SU-DHL-6 (cell line): ENCODE data around the gene NUDT8.

ENCODE experiments used
- H2AFZ ChIP-seq: fragments of 200-600 bp; sonication (generic); 2 replicates; pipeline ENCODE4 v1.6.1; 2014; ENCODE audit warnings: low read depth, mild to moderate bottlenecking, moderate library complexity, mixed read lengths, antibody characterized with exemption, low read length; ENCODE audit not compliant: severe bottlenecking
- H3F3A ChIP-seq: fragments of 200-600 bp; shearing (Covaris generic); 2 replicates; pipeline ENCODE4 v1.6.0; 2016; ENCODE audit warnings: antibody characterized with exemption, mild to moderate bottlenecking; ENCODE audit not compliant: insufficient read depth
- H3K27ac ChIP-seq: fragments of 200-600 bp; sonication (generic); 2 replicates; pipeline ENCODE4 v1.5.1; 2016; ENCODE audit warnings: low read depth, mild to moderate bottlenecking, low read length, moderate library complexity, mixed read lengths
- H3K27me3 ChIP-seq: fragments of 200-600 bp; sonication (generic), shearing (Covaris generic); 2 replicates; pipeline ENCODE4 v1.6.0; 2014; ENCODE audit warnings: mild to moderate bottlenecking, low read length
- H3K36me3 ChIP-seq: fragments of 200-600 bp; sonication (generic); 2 replicates; pipeline ENCODE4 v1.6.1; 2014; ENCODE audit warnings: mild to moderate bottlenecking, low read length, mixed read lengths
- H3K4me2 ChIP-seq: fragments of 300-600, 200-600 bp; shearing (Covaris generic), sonication (generic); 2 replicates; pipeline ENCODE4 v1.6.0; 2014; ENCODE audit warnings: low read length, low read depth, mild to moderate bottlenecking; ENCODE audit not compliant: poor library complexity, severe bottlenecking
- H3K4me3 ChIP-seq: fragments of 200-600 bp; sonication (generic); 2 replicates; pipeline ENCODE4 v1.5.1; 2014; ENCODE audit warnings: antibody characterized with exemption, low read length, mild to moderate bottlenecking, mixed read lengths; ENCODE audit not compliant: insufficient read depth, poor library complexity, severe bottlenecking
- H3K79me2 ChIP-seq: fragments of 200-600 bp; sonication (generic); 2 replicates; pipeline ENCODE4 v1.6.1; 2014; ENCODE audit warnings: mild to moderate bottlenecking, low read length, moderate library complexity; ENCODE audit not compliant: insufficient read depth
- H3K9ac ChIP-seq: fragments of 200-600 bp; sonication (generic); 2 replicates; pipeline ENCODE4 v1.7.0; 2014; ENCODE audit warnings: mild to moderate bottlenecking, low read length
- H3K9me2 ChIP-seq: fragments of 200-600 bp; sonication (generic); replicated peaks from 2 replicates; pipeline ENCODE4 v1.6.1; 2014; ENCODE audit warnings: low read length; ENCODE audit not compliant: insufficient read depth
- H3K9me3 ChIP-seq: fragments of 200-600 bp; sonication (generic); 2 replicates; pipeline ENCODE4 v1.6.1; 2014; ENCODE audit warnings: low read length, mixed read lengths; ENCODE audit not compliant: insufficient read depth
- H4K20me1 ChIP-seq: fragments of 200-600 bp; sonication (generic); 2 replicates; pipeline ENCODE4 v1.6.1; 2014; ENCODE audit warnings: low read depth, mild to moderate bottlenecking, antibody characterized with exemption, low read length, moderate library complexity, mixed read lengths
- CTCF ChIP-seq: fragments of 200-600 bp; sonication (generic); IDR thresholded peaks from one replicate; pipeline ENCODE4 v1.5.1; 2017; ENCODE audit warnings: antibody characterized with exemption, mild to moderate bottlenecking, low read length, moderate library complexity; ENCODE audit not compliant: insufficient read depth, poor library complexity, severe bottlenecking
- EZH2phosphoT487 ChIP-seq: fragments of 200-600 bp; sonication (generic), shearing (Covaris generic); conservative IDR thresholded peaks from 2 replicates; pipeline ENCODE4 v1.6.1; 2018; ENCODE audit warnings: mild to moderate bottlenecking, antibody characterized with exemption, low read length, moderate library complexity, mixed read lengths

NUDT8 gene

GRCh38 chr11:67582011-67582410 lies 47.7 kb downstream of the NUDT8 start:
- Histone ChIP-seq H4K20me1 (no peaks in the 10 kb centered on the region), H3K4me2 (no peak overlapping the region), H3F3A (peaks cover 40% of the 10 kb centered on the region), H2AFZ (no peak overlapping the region), H3K9me3 (no peaks in the 10 kb centered on the region), H3K36me3 (no peaks in the 10 kb centered on the region), H3K9me2 (no peaks in the 10 kb centered on the region), H3K27ac (no peak overlapping the region), H3K9ac (no peak overlapping the region), H3K79me2 (peaks cover 10% of the 10 kb centered on the region; the same call in 1 of the 2 replicates), H3K27me3 (no peaks in the 10 kb centered on the region), H3K4me3 (no peak overlapping the region)
- TF ChIP-seq EZH2phosphoT487 (no peak), CTCF (no peak)

GRCh38 chr11:67581469-67581868 lies 48.3 kb downstream of the NUDT8 start:
- H3K4me3 ChIP-seq = no peak overlapping the region
- no peak for TF ChIP-seq EZH2phosphoT487
- no peak for TF ChIP-seq CTCF
- no peaks in the 10 kb centered on the region for H3K9me2 ChIP-seq
- no peak overlapping the region for H2AFZ ChIP-seq
- H3K27me3 ChIP-seq = no peaks in the 10 kb centered on the region
- no peaks in the 10 kb centered on the region for H3K9me3 ChIP-seq
- H3F3A ChIP-seq = peaks cover 34% of the 10 kb centered on the region
- peaks cover 10% of the 10 kb centered on the region; the same call in 1 of the 2 replicates for H3K79me2 ChIP-seq
- H4K20me1 ChIP-seq = no peaks in the 10 kb centered on the region
- H3K9ac ChIP-seq = no peak overlapping the region
- H3K36me3 ChIP-seq = no peaks in the 10 kb centered on the region
- no peak overlapping the region for H3K27ac ChIP-seq
- no peak overlapping the region for H3K4me2 ChIP-seq

GRCh38 chr11:67577951-67578350 lies 51.8 kb downstream of the NUDT8 start:
- Histone ChIP-seq H3K9me2 (no peaks in the 10 kb centered on the region), H3K36me3 (no peaks in the 10 kb centered on the region), H3K4me3 (no peak overlapping the region), H3K27ac (no peak overlapping the region), H3K27me3 (no peaks in the 10 kb centered on the region), H3K4me2 (no peak overlapping the region), H4K20me1 (no peaks in the 10 kb centered on the region), H3K79me2 (no peaks in the 10 kb centered on the region), H3K9ac (no peak overlapping the region), H2AFZ (no peak overlapping the region), H3K9me3 (no peaks in the 10 kb centered on the region), H3F3A (peaks cover 9% of the 10 kb centered on the region; the same call in 1 of the 2 replicates)
- TF ChIP-seq EZH2phosphoT487 = no peak
- no peak for TF ChIP-seq CTCF
